Suppressor macrophage treated with lipopolysaccharide for 1 hour (primary cell): ENCODE results near the gene PRKAR1B.
"Not testable (repeated sequence)": the region's sequence is repeated elsewhere in the genome, so short reads cannot be mapped to it uniquely, and the experiment has no call there.

ENCODE experiments used
- DNase-seq, 3 donors: peaks; one replicate each; pipeline ENCODE4 v3.0.0-alpha.2; 2020 to 2022

Gene PRKAR1B

DNA sequence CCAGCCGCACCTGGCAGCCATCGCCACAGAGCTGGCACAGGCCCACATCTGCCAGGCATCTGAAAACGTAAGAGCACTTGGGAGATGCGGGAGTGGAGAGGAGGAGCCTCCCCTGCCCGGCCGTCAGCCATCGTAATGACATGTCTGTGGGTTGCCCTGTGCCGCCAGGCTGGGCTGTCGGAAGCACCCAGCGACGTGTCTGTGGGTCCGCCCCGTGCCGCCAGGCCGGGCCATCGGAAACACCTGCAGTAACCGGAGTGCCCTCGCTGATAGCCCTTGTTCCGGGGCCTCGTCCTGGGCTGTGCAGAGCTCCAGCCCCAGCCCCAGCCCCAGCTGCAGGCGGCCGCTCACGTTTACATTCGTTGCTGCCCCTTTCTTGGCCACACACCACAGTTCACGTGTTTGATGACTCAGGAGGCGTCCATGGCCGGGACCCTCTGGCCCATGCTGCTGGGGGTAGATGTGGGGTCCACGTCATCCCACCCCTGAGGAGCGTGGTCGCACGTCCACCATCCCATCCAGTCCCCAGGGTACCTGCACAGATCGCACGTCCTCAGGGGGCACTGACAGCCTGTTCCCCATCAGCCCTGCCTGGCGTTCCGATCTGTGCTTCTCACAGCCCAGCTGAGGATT is 30.0 kb upstream of the PRKAR1B start:
- DNase-seq = no peak

DNA sequence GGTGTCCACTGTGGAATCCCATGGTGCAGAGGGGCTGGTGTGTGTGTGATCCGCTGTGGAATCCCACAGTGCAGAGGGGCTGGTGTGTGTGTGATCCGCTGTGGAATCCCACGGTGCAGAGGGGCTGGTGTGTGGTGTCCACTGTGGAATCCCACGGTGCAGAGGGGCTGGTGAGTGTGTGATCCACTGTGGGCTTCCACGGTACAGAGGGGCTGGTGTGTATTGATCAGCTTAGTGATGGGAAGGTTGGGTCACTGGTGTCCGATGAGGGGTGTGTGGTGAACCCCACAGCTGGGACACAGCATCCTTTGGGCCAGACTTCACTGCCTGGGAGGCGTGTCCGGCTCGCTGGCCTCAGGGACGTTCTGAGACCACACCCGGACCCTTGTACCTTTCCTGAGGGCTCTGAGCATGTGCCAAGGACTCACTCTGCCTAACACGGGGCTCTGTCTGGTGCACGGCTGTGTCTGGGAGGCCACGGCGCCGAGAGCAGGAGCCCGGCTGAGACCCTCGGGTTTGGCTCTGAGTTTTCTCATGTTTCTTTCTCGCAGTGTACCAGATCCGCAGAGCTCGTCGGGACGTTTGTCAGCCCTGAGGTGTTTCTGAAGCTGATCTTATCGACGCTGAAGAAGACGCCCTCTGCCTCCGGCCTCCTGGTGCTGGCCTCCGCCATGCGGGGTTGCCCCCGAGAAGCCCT is 29.3 kb upstream of the PRKAR1B start:
- no peak for DNase-seq

- no peak for DNase-seq
Observed at GRCh38 chr7:755413-755805, 28.3 kb upstream of the PRKAR1B start.

GRCh38 chr7:754531-755412 is 27.7 kb upstream of the PRKAR1B start:
- no peak for DNase-seq

DNA sequence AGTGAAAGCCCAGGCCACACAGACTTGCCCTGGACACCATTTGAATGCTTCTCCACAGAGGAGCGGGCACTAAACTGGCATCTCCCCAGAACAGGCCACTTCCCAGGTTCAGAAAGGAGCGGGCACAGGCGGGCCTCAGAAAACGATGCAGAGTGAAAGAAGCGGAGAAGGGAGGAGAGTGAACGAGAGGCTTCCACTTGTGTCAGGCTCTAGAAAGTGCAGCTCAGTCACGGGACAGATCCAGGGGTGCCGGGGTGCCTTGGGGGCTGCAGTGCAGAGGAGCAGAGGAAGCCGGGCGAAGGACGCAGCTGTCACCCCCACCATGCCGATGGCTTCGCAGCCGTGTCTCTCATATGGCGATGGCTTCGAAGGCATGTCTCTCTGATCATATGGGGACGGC is 26.1 kb upstream of the PRKAR1B start:
- no peak for DNase-seq

DNA sequence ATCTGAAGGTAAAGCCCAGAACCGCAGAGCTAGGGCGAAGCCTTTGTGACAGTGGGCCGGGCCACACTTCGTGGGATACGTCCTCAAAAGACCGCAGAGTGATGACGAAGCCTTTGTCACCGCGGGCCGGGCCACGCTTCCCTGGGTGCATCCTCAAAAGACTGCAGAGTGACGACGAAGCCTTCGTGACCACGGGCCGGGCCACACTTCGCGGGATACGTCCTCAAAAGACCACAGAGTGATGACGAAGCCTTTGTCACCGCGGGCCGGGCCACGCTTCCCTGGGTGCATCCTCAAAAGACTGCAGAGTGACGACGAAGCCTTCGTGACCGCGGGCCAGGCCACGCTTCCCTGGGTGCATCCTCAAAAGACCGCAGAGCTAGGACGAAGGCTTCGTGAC is 25.2 kb upstream of the PRKAR1B start:
- DNase-seq = not testable (repeated sequence)

DNA sequence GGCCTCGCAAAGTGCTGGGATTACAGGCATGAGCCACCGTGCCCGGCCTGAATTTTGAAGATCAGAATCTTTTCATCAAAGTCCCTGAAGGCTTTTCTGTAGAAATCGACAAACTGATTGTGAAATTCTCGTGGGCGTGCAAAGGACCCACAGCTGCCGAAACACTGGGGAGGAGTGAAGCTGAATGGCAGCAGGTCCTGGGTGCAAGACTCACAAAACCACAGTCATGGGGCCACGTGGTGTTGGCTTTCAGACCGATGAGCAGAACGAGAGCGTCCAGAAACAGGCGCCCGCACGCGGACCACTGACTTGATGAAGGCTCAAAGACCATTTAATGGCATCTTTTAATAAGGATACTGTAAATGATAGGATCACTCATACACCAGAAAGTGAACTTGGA is 24.7 kb upstream of the PRKAR1B start:
- no peak for DNase-seq

- DNase-seq = no peak
Observed at GRCh38 chr7:750111-750905, 23.2 kb upstream of the PRKAR1B start.

GRCh38 chr7:749140-749551 is 22.1 kb upstream of the PRKAR1B start:
- DNase-seq = no peak

GRCh38 chr7:748446-748845 is 21.4 kb upstream of the PRKAR1B start:
- no peak for DNase-seq

DNA sequence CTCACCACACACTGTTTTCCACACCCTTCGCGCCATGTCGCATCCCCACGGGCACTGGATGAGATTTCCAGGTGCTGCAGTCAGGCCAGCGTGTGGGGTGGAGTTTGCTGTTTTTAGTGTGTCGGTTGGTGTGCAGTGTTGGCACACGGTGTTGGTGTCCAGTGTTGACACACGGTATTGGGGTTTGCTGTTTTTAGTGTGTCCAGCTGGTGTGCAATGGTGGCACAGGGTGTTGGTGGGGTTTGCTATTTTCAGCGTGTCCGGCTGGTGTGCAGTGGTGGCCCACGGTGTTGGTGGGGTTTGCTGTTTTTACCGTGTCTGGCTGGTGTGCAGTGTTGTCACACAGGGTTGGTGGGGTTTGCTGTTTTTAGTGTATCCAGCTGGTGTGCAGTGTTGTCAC is 20.1 kb upstream of the PRKAR1B start:
- DNase-seq = no peak

- no peak for DNase-seq
Observed at GRCh38 chr7:746155-747061, 19.3 kb upstream of the PRKAR1B start.

- DNase-seq = no peak
Observed at GRCh38 chr7:745431-746154, 18.5 kb upstream of the PRKAR1B start.

DNA sequence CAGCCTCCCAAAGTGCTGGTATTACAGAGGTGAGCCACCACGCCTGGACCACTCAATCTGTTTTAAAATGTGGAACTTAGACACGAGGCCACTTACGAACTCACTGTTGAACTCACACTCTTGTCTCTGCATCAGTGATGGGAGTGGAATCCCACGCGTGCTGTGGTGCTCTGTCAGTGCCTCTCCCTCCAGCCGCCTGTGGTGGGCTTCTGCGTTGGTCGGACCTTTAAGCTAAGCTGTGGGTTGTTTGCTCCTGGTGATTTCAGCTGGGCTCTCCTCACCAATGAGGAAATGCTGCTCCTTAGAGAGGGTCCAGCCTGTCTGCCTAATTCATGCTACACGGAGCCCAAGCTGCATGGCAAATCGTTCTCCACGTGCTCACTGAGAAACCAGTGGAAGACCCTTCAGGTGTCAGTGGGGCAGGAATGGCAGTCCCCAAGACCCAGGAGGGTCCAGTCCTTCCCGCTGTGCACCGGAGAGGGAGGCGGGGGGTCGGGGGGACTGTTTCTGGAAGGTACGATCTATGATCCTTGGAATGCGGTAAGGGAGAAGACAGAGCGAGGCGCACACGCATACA is 17.9 kb upstream of the PRKAR1B start:
- no peak for DNase-seq

- DNase-seq = not testable (repeated sequence)
Observed at GRCh38 chr7:744128-744520, 17.0 kb upstream of the PRKAR1B start.

DNA sequence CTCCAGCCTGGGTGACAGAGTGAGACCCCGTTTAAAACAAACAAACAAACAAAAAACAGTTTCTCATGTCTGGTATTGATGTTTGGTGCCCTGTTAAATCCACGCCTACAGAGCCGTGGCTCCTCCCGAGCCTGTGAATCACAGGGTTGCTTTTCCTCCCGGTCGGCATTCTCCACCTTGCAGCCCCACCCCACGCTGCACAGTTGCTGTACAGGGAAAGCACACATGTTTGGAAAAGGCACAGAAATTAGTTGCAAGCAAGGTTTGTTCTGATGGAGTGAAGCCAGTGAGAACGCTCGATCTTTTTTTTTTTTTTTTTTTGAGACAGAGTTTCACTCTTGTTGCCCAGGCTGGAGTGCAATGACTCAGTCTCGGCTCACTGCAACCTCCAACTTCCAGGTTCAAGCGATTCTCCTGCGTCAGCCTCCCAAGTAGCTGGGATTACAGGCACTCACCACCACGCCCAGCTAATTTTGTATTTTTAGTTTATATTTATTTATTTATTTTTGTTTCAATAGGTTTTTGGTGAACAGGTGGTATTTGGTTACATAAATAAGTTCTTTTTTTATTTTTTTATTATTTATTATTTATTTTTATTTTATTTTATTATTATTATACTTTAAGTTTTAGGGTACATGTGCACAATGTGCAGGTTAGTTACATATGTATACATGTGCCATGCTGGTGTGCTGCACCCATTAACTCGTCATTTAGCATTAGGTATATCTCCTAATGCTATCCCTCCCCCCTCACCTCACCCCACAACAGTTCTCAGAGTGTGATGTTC is 16.5 kb upstream of the PRKAR1B start:
- DNase-seq = not testable (repeated sequence)

DNA sequence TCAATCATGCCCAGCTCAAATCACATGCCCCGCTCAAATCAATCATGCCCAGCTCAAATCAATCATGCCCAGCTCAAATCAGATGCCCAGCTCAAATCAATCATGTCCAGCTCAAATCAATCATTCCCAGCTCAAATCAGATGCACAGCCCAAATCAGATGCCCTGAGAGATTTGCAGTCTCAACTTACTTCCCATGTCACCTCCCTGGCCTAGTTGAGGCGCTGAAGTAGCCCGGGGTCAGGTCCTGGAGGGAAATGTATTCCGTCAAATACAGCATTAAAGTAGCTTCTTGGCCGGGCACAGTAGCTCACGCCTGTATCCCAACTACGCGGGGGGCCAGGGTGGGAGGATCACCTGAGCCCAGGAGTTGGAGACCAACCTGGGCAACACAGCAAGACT is 15.7 kb upstream of the PRKAR1B start:
- DNase-seq = no peak

GRCh38 chr7:741850-742249 is 14.8 kb upstream of the PRKAR1B start:
- DNase-seq = no peak

GRCh38 chr7:741191-741671 is 14.2 kb upstream of the PRKAR1B start:
- no peak for DNase-seq
